GM19452 (cell line): Measurements from ENCODE around the gene MLLT3.
A peak's percentile ranks its signal among the peaks of the same experiment; 100 is the strongest.

Experiments used
- ATAC-seq: cut with Tn5 transposase; IDR thresholded peaks from one replicate; pipeline ENCODE4 v1.9.1; 2021; ENCODE audit not compliant: unreplicated experiment

MLLT3 gene

DNA sequence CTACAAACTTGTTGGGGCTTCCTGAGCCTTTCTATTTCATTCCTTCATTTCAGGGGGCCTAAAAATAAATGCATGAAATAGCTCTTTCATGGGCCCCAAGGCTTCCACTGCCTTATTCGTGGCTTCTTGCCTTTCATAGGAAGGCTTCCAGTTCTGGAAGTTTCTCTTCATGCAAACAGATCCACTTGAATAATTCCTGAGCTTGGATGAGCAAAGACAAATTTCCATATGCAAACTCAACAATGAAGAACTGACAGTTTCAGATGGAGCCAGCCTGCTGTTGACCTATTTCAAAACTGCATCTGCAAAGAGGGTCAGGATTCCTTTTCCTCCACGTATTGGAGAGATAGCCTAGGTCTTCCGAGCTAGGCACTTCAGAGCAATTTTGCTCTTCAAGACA lies 142.1 kb downstream of the MLLT3 start:
- ATAC-seq: no peak

DNA sequence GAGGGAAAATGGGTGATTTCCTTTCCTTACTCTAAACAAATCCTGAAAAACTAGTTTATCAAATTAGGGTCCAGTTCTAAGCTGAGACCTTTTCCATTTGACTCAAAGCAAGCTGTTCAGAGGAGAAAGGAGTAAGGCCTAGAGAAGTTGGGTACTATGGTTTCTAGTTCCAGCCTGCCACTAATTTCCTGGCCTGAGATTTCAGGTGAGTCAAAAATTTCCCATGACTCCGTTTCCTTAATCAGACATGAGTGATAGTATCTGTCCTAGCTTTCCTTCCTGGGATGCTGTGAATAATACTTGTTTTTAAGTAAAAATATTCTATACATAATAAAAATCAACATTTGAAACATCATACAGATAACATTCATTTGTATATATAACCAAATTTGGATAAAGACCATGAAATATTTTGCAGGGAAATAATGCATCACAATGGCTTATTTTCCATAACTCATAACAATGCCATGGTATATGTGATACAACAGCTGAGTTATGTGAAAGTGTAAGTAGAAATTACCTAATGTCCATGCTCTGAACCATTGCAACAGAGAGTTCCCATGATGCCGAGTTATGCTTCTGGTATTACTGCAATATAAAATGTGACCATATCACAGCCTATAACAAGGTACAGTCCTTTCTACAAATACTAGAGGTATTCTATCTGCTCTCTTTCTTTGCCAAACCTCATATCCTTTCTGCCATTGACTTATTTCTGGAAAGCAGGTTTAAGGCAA lies 142.7 kb downstream of the MLLT3 start:
- peak; percentile 76 for ATAC-seq

DNA sequence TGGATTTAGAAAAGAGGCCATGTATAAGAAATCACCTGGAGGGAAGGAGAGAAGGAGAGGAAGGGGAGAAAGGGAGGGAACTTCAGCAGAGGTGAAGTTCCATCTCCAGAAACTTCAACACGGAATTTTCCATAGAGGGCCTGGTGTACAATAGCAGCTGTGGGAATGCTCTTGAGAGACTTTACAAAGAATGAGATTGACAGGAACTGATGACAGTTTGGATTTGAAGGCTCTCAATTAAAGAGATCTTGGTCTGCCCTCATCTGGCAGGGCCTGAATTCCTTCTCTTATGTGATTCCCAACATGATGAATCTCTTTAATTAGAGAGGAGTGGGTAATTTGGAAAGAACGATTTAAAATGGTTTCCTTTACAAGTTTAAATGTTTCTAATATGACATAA lies 143.5 kb downstream of the MLLT3 start:
- no peak for ATAC-seq

DNA sequence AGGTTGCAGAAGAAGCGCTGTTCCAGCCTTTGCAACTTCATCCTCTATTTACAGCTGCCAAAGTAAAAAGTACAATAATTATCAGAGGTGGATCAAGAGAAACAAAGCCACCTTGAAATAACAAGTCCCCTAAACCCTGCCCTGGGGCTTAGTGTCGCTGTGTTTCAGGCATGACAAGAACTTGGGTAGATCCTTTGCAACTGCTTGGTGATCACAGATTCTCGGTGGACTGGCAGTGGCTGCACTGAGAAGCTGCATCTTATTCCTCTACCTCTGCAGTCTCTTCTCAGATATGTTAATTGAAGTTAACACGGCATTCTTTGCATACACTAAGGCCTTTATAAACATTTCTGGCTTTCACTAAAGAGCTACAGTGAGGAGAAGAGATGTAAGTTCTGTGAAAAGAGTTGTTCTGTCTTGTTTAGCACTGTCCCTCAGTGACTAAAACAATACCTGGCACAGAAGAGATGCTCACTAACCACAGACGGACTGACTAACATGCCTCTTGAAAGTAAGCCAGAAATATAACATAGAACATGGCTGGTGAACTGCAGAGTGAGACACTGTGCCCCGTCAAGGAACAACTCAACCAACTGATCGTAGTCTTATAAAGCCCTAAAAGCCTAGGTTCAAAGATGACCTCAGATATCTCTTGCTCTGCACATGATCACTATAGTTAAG lies 144.2 kb downstream of the MLLT3 start:
- no peak for ATAC-seq

DNA sequence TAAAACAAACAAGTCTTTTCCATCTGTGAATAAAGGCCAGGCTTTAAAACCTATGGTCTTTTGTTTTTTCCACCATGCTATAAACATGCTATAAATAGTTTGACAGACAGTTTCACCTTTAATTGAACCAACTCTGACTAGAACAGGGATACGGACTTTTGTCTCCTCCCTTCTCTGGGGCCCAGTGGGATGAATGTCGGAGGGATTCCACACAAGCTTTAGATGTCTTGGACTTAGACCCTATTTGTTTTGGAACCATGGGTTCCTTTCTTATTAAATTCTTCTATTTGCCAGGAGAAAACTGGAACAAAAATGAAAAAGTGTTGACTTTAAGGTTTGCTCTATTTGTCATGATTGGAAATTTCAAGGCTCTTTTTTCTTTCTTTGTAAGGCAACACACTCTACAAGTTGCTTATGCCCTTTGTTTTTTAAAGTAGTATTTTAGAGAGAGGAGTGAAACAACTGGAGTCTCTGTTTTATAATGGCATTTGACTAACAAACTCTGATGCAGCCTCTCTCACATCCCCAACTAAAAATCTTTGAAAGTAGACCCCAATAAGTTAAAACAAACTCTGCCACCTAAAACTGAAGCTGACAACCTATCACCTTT lies 145.3 kb downstream of the MLLT3 start:
- ATAC-seq: no peak

DNA sequence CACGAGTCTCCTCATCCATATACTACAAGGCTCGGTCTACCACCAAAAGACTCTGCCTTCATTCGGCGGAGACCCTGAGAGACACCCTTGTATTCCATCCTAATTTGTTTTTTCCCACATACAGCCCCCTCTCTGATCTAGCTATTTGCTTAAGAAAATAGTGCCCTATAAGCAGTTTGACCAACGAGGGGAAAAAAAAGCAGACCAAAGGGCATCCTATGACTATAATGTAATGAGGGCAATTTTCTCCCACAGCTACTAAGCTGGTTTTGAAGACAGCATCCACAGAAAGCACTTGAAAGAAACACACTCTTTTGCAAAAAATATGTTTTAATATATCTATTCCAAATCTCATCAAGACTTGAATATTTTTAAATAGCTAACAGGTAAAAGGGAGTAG lies 147.8 kb downstream of the MLLT3 start:
- ATAC-seq: no peak

DNA sequence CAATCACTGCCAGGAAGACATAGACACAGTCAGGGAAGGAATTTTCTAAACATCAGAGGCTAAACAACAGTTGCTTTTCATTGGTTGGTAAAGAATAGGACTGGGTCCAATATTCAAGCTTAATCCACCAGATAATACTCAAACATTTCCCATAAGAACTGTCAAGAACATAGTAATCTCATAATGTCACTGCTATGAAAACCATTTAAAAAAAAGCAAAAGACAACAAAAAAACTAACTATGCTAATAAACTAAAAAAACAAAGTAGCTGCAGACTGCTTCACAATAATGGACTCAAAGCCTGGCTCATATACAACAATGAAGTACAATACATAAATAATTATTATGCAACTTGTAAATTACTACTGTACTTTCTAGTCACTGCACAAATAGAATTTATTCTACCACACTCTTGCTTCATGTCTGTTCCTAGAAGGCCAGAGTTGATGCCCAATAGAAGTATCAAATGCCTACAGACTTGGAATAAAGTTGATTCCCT lies 148.7 kb downstream of the MLLT3 start:
- ATAC-seq: no peak

DNA sequence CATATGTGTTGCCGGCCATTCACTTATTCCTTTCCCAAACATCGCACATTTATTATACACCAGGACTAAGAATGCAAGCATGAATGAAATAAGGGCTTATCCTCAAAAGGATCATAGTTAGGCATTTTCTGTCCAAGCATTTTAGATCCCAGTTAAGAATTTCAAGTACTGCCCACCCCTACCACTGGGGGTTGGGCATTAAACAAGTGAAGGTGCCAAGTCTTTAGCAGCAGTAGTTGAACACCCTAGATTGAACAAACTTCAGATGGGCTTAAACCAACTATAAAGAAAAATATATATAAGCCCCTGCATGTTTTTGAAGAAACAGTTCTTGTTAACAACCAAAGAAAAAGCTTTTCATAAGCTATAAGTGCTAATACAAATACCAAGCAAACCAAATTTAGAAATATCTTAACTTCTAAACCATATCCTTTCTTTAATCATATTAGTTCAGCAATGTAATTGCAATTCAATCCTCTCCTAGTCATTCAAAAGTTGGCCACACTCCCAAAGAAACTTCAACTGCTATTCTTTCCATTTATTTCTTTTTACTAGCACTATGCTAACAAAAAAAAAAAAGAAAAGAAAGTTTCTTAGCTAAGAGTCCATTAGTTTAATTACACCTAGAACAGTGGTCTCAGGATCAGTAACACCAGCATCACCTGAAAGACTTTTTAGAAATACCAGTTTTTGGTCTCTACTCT lies 149.8 kb downstream of the MLLT3 start:
- no peak for ATAC-seq

DNA sequence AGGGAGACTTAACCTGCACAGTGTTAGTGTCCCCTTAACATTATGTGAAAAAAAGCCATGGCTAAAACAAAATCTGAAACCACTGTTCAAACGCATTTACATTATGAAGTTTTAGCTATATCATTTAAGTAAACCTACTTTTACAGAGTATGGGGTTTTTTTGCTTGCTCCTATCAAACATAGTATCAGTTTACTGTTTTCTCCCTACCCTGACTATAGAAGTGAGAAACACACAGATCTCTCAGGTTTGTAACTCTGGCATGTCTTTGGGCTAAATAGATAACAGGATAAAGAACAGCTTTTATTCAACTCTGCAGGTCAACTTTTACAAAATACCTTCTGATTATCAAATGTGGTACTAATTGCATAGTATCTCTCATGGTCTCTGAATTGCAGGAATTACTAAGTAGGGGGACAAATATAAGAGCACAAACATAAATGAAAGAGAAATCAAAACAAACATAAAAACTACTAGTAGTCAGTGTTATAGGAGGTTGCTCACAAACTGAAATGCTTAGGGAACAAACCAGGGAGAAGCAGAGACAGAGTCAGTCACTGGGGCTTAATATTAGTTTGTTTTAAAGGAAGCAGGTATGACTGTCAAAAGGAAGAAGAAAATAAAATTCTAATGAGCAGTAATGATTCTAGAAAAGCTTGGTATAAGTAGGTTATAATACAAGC lies 155.8 kb downstream of the MLLT3 start:
- ATAC-seq: no peak

DNA sequence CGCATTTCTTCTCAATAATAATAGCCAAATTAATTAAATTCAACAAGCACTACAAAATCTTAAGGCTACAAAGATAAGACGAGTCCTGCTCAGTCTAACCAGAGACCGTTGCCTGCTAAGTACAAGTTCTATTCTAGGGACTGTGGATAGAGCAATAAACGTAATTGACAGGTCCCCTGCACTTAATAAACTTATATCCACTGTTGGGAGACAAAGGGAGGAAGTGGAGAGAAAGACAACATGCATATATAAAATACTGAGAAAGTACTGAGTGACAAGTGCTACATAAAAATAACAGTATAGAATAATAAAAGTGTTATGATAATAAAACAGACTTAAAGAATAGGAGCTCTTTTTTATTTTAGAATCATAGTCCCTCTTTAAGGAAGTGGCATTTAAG lies 158.1 kb downstream of the MLLT3 start:
- no peak for ATAC-seq

DNA sequence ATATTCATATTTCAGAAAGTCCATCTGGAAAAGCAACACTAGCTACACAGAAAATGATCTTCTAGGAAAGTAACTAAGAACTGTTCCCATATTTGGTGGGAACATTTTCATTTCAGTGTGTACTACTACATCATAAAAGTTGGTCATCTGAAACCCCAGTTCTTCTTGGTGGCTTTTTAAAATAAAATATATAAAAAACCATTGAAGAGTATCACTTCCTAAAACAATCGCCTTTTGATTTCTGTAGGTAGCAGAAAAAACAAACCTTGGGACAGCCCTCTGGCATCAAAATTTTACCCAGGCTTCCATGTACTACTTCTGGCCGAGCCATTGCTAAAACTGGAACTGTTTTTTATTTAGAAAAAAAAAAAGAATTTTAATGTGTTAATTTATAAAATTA lies 158.5 kb downstream of the MLLT3 start:
- ATAC-seq: no peak

DNA sequence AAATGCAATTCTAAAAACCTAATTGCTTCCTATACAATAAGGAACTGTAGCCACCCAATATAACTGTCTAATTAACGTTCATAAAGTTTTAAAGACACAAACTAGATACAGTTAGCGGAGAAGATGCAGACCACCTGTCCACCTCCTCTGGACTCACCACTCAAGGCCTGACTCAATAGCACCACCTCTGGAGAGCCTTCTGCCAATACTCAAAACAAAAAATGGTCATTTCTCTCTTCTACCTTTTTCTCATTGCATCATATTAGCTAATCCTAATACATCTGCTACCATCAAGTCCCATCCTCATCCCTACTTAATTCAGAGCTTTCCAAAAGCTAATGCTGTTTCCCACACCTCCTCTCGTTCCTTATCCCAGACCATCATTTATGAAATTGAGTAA lies 159.9 kb downstream of the MLLT3 start:
- no peak for ATAC-seq

DNA sequence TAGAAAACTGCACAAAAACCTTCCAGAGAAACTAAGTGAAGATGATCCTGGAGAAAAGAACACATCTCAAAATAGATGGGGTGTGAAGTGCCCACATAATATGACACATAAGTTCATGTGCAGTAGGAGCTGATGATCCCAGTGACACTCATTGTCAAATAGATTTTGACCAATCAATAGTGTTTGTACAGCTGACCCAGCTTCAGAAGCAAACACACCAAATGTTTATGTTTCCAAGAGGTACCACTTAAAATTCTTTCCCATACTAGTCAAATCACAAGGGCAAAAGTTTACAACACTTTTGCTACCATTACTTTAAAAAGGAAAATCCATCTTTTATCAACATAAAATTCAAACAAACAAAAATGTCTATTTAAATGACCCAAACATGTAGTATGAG lies 175.0 kb downstream of the MLLT3 start:
- ATAC-seq: no peak

DNA sequence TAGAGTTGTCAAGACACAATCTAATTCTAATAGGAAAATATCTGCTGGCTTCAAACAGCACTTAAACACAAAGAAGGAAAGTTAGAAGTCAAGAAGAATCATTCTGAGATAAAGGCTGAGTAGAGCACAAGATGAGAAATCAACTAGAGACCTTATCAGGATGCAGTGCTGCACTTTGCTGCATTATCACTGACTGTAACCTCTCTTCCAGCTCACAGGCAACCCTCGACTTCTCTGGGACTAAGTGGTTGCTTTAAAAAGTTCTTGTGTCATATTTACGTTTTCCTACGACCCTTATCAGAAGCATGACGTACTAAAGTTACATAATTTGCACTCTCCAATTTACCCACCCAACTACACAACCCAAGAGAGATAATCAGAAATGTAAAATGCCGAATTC lies 176.1 kb downstream of the MLLT3 start:
- ATAC-seq: no peak

DNA sequence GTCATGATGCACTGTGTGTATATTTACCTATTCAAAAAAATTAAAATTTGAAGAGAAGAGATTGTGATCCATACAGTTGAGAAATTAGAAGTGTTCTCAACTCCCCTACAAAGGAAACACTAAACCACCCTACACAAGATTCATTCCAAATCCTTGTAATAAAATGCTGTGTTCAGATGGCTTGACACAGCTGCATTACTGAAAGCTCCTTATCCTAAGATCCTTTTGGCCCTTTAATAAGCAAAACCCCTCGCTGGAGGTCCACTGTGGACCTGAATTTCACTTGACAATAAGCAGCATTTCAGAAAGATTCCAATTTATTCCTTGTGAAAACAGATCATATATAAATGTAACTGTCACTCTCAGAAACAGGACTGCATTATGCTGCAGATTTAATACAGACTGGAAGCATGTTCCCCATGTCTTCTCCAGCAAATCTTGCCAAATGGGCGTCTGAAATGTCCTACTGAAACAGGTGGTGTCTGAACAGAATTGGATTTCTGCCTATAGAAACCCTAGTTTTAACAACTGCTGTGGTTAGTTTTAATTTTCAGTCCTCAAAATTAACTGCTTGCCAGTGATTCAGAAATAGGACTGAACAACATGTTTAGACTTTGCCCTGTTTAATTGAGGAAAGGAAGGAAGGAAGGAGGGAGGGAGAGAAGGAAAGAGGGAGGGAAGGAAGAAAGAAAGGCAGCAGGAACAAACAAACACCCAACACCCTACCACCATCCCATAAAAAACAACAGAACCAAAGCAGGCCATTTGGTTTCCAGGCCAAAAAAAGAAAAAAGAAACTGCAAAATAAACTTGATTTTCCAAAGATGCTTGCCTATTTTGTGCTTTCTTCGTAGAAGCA lies 179.6 kb downstream of the MLLT3 start:
- no peak for ATAC-seq

DNA sequence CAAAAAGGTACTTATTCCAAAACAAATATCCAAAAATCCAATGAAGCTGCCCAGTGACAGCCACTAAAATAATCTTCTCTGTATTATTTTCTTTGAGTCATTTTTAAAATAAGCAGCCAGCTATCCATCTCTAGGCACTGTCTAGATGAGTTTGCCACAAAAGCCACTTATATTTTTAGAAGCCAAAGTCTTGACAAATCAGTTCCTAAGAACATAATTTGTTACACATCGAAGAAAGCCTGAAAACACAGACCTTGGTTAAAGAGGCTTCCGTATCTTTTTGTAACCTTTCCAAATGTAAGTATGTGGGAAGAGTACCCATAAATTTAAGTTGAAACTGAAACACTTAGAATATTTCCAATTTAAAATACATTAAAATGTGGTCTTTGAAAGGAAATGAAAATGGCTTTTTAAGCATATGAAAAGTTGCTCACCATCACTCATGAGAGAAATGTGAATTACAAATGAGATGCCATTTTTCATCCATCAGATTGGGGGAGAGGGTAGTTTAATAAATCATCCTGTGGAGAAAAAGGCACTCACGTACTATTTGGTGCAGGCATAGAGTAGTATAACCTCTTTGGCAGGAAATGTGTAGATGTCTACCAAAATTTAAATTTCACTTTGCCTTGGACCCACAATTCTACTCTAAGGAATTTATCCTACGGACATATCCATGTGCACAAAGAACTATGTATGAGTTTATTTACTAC lies 180.4 kb downstream of the MLLT3 start:
- no peak for ATAC-seq

DNA sequence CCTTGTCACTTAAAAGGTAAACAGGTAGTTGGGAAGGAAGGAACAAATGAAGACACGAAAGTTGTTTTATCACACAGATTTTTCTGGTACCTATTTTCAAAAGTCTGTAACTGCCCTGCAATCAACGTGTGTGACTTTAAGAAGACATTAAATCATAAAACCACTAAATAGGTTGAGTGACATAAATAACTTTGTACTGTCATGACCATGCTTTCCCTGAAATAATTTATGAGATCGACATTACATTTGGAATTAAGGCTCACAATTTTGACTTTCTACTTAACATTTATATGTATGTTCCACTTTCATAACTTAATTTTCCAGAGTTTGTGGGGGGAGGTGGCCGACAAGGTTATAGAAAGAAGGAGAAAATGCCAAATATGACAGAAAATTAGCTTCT lies 181.1 kb downstream of the MLLT3 start:
- no peak for ATAC-seq

DNA sequence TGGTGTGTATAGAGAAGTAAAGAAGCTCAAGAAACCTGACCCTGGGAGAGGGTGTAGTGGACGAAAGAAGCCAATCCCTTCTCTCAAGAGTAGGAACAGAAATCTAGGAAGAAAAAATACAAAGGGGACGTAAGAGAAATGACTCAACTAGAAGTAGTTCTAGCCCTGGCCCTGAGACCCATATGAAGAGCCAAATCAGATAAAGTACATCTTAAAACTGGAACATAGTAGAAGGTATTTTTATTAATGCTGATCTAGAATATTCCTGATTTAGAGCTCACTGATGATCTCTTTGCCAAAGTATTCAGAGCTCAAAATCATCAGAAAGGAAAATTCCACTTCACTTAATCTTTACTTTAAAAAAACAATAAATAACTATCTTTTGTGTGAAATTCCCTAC lies 184.8 kb downstream of the MLLT3 start:
- no peak for ATAC-seq

DNA sequence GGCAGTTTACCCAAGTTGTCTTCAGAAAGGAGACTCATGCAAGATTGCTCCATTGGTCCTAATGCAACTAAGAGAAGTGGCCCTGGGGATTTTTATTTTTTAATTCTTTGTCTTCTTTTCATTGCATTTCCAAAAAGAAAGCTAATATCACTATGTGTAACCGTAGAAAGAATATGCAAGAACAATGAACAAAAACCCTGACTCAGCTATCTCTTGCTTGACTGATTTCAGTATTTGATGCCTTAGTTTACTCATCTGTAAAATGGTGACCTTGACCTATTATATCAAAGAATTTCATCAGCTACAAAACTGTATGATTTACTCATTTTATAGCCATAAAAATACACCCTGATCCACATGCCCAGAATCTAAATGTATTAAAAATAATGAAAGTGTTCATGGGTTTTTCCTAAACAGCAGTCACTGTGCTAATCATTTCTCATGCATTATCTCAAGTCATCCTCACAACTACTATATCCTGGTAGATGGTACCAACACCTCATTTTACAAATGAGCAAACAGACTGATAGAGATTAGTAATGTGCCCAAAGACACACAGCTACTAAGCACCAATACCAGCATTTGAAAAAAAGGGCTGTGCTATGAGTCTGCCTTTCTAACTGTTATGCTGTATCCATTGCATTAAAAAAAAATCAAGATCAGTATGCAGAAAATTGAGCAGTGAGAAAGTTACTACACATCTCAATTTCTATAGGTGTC lies 185.7 kb downstream of the MLLT3 start:
- ATAC-seq: no peak
